Gastrocnemius medialis (tissue), 4 donors: ENCODE results near the gene KRT85. TPM values are rescaled to one million over a fixed set of nuclear protein-coding genes. Genes with fewer than 3 reads are reported as not detected.
A peak's percentile ranks its signal among the peaks of the same experiment; 100 is the strongest.

ENCODE experiments used
- ATAC-seq, 2 donors: fragments of 150-250 bp; one replicate each; pipeline ENCODE4 v1.9.1; 2016
- DNase-seq, 2 donors: peaks; one replicate each; pipeline ENCODE4 v3.0.0-alpha.2; 2019
- H3K27ac ChIP-seq, 4 donors: fragments of 200-600 bp; sonication (generic); 1 replicate in 1 of 4; 2 replicates in 3 of 4; pipeline ENCODE4 v1.5.1; 2016 to 2018; ENCODE audit warnings: mild to moderate bottlenecking in 2 of 4, moderate library complexity in 1 of 4
- H3K27me3 ChIP-seq, 3 donors: fragments of 200-600 bp; sonication (generic) in 2 of 3; 1 replicate in 1 of 3; 2 replicates in 2 of 3; pipeline versions ENCODE4 v1.5.1 to v1.6.0; 2016 to 2019; ENCODE audit warnings: mild to moderate bottlenecking in 1 of 3, moderate library complexity in 1 of 3
- H3K36me3 ChIP-seq, 2 donors: fragments of 200-600 bp; sonication (generic) in 1 of 2; one replicate each; pipeline ENCODE4 v1.5.1; 2017 to 2018
- H3K4me1 ChIP-seq, 2 donors: fragments of 200-600 bp; sonication (generic) in 1 of 2; one replicate each; pipeline ENCODE4 v1.5.1; 2016 to 2017; ENCODE audit warnings: mild to moderate bottlenecking in 2 of 2
- H3K4me3 ChIP-seq, 4 donors: fragments of 200-600 bp; sonication (generic) in 3 of 4; 1 replicate in 1 of 4; 2 replicates in 3 of 4; pipeline ENCODE4 v1.5.1; 2016 to 2019; ENCODE audit warnings: mild to moderate bottlenecking in 2 of 4
- H3K9me3 ChIP-seq, 3 donors: fragments of 200-600 bp; sonication (generic) in 2 of 3; 1 replicate in 1 of 3; 2 replicates in 2 of 3; pipeline ENCODE4 v1.5.1; 2016 to 2019
- POLR2A ChIP-seq, 2 donors: fragments of 450-650 bp; IDR thresholded peaks; one replicate each; pipeline ENCODE4 v1.6.1; 2017; ENCODE audit warnings: antibody characterized with exemption in 2 of 2, mild to moderate bottlenecking in 2 of 2, moderate library complexity in 2 of 2
- in situ Hi-C, 4 donors: fragments of 200-750 bp; cut with MboI; loops; one replicate each; pipeline versions ENCODE4 v1.15.0 to v1.8.0; 2017; ENCODE audit warnings: low sequenced_read_pairs in 4 of 4
- intact Hi-C: fragments of 100-400 bp; cut with DNase I; formaldehyde crosslinking; loops from one replicate; pipeline ENCODE4 v1.15.1; 2023; ENCODE audit warnings: low total_unique reads
- total RNA-seq, 4 donors: library from RNA; depleted of rRNA; stranded (reverse); fragments of >200 nt; gene quantifications; one replicate each; pipeline versions ENCODE4 v1.1.0 to v1.2.3, GENCODE V29; 2016
- TF ChIP-seq, protein P1 (sequence below), 5 experiments: fragments of 450-650 bp in 3 of 5; fragments of 200-600 bp in 2 of 5; sonication (generic) in 2 of 5; IDR thresholded peaks in 4 of 5; conservative IDR thresholded peaks in 1 of 5; 1 replicate in 4 of 5; 2 replicates in 1 of 5; pipeline ENCODE4 v1.5.1; 2016 to 2019; ENCODE audit warnings: antibody characterized with exemption in 5 of 5, mild to moderate bottlenecking in 3 of 5, moderate library complexity in 3 of 5

Gene KRT85
- total RNA-seq, 4 donors from 2014 or later = not detected

GRCh38 chr12:52353766-52354165 is 13.5 kb downstream of the KRT85 start:
- Histone ChIP-seq H3K4me3 (no peak overlapping the region), H3K9me3 (no peaks in the 10 kb centered on the region), H3K27me3 (peaks cover 0 to 7% (median 6%) of the 10 kb centered on the region in 3 donors), H3K27ac (no peak overlapping the region), H3K36me3 (no peaks in the 10 kb centered on the region), H3K4me1 (no peaks in the 10 kb centered on the region)
- TF ChIP-seq POLR2A (IDR thresholded peaks at IDR 0.05) = no peak
- TF ChIP-seq, protein P1, sequence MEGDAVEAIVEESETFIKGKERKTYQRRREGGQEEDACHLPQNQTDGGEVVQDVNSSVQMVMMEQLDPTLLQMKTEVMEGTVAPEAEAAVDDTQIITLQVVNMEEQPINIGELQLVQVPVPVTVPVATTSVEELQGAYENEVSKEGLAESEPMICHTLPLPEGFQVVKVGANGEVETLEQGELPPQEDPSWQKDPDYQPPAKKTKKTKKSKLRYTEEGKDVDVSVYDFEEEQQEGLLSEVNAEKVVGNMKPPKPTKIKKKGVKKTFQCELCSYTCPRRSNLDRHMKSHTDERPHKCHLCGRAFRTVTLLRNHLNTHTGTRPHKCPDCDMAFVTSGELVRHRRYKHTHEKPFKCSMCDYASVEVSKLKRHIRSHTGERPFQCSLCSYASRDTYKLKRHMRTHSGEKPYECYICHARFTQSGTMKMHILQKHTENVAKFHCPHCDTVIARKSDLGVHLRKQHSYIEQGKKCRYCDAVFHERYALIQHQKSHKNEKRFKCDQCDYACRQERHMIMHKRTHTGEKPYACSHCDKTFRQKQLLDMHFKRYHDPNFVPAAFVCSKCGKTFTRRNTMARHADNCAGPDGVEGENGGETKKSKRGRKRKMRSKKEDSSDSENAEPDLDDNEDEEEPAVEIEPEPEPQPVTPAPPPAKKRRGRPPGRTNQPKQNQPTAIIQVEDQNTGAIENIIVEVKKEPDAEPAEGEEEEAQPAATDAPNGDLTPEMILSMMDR (IDR thresholded peaks at IDR 0.05 in 4 of 5, conservative IDR thresholded peaks at IDR 0.05 in 1 of 5) = no peak
- ATAC-seq = no peak
- in situ Hi-C loops (no loop called here), intact Hi-C loops (no loop called here)
- peak in 1 of 2 donors; percentile 7 for DNase-seq

DNA sequence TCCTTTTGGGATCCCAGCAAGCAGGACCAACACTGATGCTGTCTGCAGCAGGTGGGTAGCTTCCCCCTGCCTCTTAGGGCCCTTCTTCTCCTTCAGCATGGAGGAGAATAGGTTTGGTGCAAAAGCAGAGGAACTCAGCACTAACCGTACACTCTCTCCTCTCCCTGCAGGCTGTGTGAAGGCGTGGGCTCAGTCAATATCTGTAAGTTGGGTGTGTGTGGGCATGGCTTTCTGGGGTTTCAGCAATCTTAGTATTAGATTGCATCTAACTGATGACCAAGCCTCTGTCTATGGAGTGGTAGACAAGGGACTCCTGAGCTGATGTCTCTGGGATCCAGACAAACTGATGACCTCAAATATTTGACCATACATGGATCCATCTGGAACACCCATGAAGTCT is 14.3 kb downstream of the KRT85 start:
- in situ Hi-C loops = no loop called here
- peaks cover 0 to 7% (median 6%) of the 10 kb centered on the region in 3 donors for H3K27me3 ChIP-seq

GRCh38 chr12:52351196-52352059 is 15.9 kb downstream of the KRT85 start:
- in situ Hi-C loops = no loop called here

More for the DNA sequence above, 14.3 kb downstream of the KRT85 start:
- Histone ChIP-seq H3K9me3 (no peaks in the 10 kb centered on the region), H3K27ac (no peak overlapping the region), H3K36me3 (no peaks in the 10 kb centered on the region), H3K4me3 (no peak overlapping the region), H3K4me1 (no peaks in the 10 kb centered on the region)
- intact Hi-C loops = no loop called here
- DNase-seq (no peak), ATAC-seq (no peak)
- TF ChIP-seq, protein P1 (IDR thresholded peaks at IDR 0.05 in 4 of 5, conservative IDR thresholded peaks at IDR 0.05 in 1 of 5) = no peak
- TF ChIP-seq POLR2A (IDR thresholded peaks at IDR 0.05) = no peak

DNA sequence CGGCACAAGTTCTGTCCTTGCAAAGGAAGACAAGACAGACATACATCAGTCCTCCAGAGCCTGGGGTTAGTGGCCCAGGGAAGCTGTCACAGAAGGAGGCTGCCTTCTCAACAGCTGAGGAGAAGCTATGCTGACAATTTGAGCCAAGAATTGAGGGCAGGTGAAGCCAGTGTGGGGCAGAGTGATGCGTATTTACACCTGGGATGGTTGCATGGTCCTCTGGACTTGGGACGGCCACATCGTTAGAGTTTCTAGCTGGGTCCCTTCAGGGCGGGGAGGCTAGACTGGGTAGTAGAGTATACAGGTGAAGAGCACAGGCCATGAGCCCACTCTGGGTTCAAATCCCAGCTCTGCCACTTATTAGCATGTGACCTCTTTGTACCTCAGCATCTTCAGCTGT is 16.5 kb downstream of the KRT85 start:
- no peaks in the 10 kb centered on the region for H3K9me3 ChIP-seq
- TF ChIP-seq POLR2A (IDR thresholded peaks at IDR 0.05) = no peak
- TF ChIP-seq, protein P1 (IDR thresholded peaks at IDR 0.05 in 4 of 5, conservative IDR thresholded peaks at IDR 0.05 in 1 of 5) = no peak
- ATAC-seq (no peak), DNase-seq (no peak)
- no peak overlapping the region for H3K27ac ChIP-seq
- no peaks in the 10 kb centered on the region for H3K4me1 ChIP-seq
- intact Hi-C loops = no loop called here
- no peak overlapping the region for H3K4me3 ChIP-seq
- in situ Hi-C loops = no loop called here
- H3K36me3 ChIP-seq = no peaks in the 10 kb centered on the region
- peaks cover 0 to 6% (median 4%) of the 10 kb centered on the region in 3 donors for H3K27me3 ChIP-seq

More at GRCh38 chr12:52351196-52352059, 15.9 kb downstream of the KRT85 start:
- no peaks in the 10 kb centered on the region for H3K4me1 ChIP-seq
- ATAC-seq (no peak), DNase-seq (no peak)
- no peak overlapping the region for H3K27ac ChIP-seq
- TF ChIP-seq POLR2A (IDR thresholded peaks at IDR 0.05) = no peak
- TF ChIP-seq, protein P1 (IDR thresholded peaks at IDR 0.05 in 4 of 5, conservative IDR thresholded peaks at IDR 0.05 in 1 of 5) = no peak
- H3K27me3 ChIP-seq = peaks cover 0 to 7% (median 6%) of the 10 kb centered on the region in 3 donors
- no peaks in the 10 kb centered on the region for H3K9me3 ChIP-seq
- intact Hi-C loops = no loop called here
- H3K36me3 ChIP-seq = no peaks in the 10 kb centered on the region
- H3K4me3 ChIP-seq = no peak overlapping the region
